Right lobe of liver (tissue), 6 donors: ENCODE data around the gene TSR3. TPM values are rescaled to one million over a fixed set of nuclear protein-coding genes. Genes with fewer than 3 reads are reported as not detected.

Experiments
- ATAC-seq, 4 donors: fragments of 200-7000 bp; cut with Tn5 transposase; one replicate each; pipeline ENCODE4 v1.9.1; 2020; ENCODE audit warnings: mild to moderate bottlenecking in 4 of 4, moderate library complexity in 4 of 4
- DNase-seq, 3 donors: peaks; one replicate each; pipeline ENCODE4 v3.0.0-alpha.2; 2020
- H3K27ac ChIP-seq, 3 donors: fragments of 200-600 bp; one replicate each; pipeline ENCODE4 v1.8.0; 2022
- H3K27me3 ChIP-seq, 2 donors: fragments of 200-600 bp; one replicate each; pipeline ENCODE4 v1.8.0; 2022
- H3K36me3 ChIP-seq, 4 donors: fragments of 200-600 bp; sonication (generic) in 1 of 4; one replicate each; pipeline versions ENCODE4 v1.5.1 to v1.8.0; 2017 to 2022; ENCODE audit warnings: control low read depth in 1 of 4
- H3K4me1 ChIP-seq, 4 donors: fragments of 200-600 bp; sonication (generic) in 1 of 4; one replicate each; pipeline versions ENCODE4 v1.5.1 to v1.8.0; 2017 to 2022; ENCODE audit warnings: control low read depth in 1 of 4
- H3K4me3 ChIP-seq, 3 donors: fragments of 200-600 bp; one replicate each; pipeline ENCODE4 v1.8.0; 2022
- H3K9me3 ChIP-seq, 4 donors: fragments of 200-600 bp; sonication (generic) in 1 of 4; one replicate each; pipeline versions ENCODE4 v1.5.1 to v1.8.0; 2017 to 2022; ENCODE audit warnings: control low read depth in 1 of 4
- CTCF ChIP-seq, 4 donors: fragments of 200-600 bp in 3 of 4; fragments of 450-650 bp in 1 of 4; IDR thresholded peaks; one replicate each; pipeline versions ENCODE4 v1.5.1 to v1.8.0; 2016 to 2022; ENCODE audit warnings: antibody characterized with exemption in 4 of 4, mild to moderate bottlenecking in 2 of 4
- POLR2A ChIP-seq: fragments of 450-650 bp; IDR thresholded peaks from one replicate; pipeline ENCODE4 v1.6.1; 2017; ENCODE audit warnings: antibody characterized with exemption, mild to moderate bottlenecking
- WGBS: methylation state at CpG from one replicate; pipeline ENCODE4 v1.1.6; 2018; ENCODE audit warnings: low coverage, low lambda C conversion rate; ENCODE audit not compliant: insufficient coverage; ENCODE audit errors: missing lambda C conversion rate; 5-methylcytosine and 5-hydroxymethylcytosine counted together
- intact Hi-C, 2 donors: fragments of 100-400 bp; cut with DNase I; formaldehyde crosslinking; loops; one replicate each; pipeline versions ENCODE4 v1.11.2 to v1.14.1; 2022
- total RNA-seq, 6 experiments: library from RNA; depleted of rRNA in 2 of 6; stranded (reverse); fragments of >200 nt in 2 of 6; fragmentation: NEBNext Ultra II Directional in 3 of 6; extraction: Animal tissue kit (Norgen Biotek cat#: 25700) in 3 of 6; gene quantifications; one replicate each; pipeline versions ENCODE4 v1.1.0 to v1.2.4, GENCODE V29; 2016 to 2023
- donor health status: DM: no; HTN: yes; CAD: no.
- donor health status: DM: no; HTN: no; CAD: no.
- donor health status: DM: no; HTN: no; CAD: no.
- donor health status: DM: no; HTN: yes; CAD: no.
- donor health status: DM: no; HTN: yes; CAD: no.

Gene TSR3
- total RNA-seq, 6 experiments from 2014 or later = 20.7 to 66.5 (median 24.5) TPM

- intact Hi-C loops = no loop called here
- no peaks in the 10 kb centered on the region for H3K27me3 ChIP-seq
- H3K4me1 ChIP-seq = peaks cover 0 to 18% (median 6%) of the 10 kb centered on the region in 4 donors
- TF ChIP-seq POLR2A = peak; percentile 37
- TF ChIP-seq CTCF (IDR thresholded peaks at IDR 0.05) = no peak
- no CpG with 5 or more reads among the region's 95 CpGs for WGBS
- H3K4me3 ChIP-seq = peak overlapping the region; percentile 54 to 58 (median 58)
- H3K9me3 ChIP-seq = no peaks in the 10 kb centered on the region
- peak overlapping the region; percentile 36 to 62 (median 52) for H3K27ac ChIP-seq
- DNase-seq (peak in 2 of 3 donors; percentile 69 to 76), ATAC-seq (peak; percentile 69 to 88 (median 77))
- peaks cover 0 to 6% (median 1%) of the 10 kb centered on the region in 4 donors for H3K36me3 ChIP-seq
These were observed 27.8 kb upstream of the TSR3 start for GRCh38 chr16:1379304-1380076.

- Histone ChIP-seq H3K27ac (peak overlapping the region; percentile 36 to 62 (median 52)), H3K4me3 (peak overlapping the region; percentile 54 to 58 (median 58)), H3K9me3 (no peaks in the 10 kb centered on the region), H3K27me3 (no peaks in the 10 kb centered on the region), H3K4me1 (peaks cover 0 to 18% (median 6%) of the 10 kb centered on the region in 4 donors), H3K36me3 (peaks cover 0 to 6% (median 1%) of the 10 kb centered on the region in 4 donors)
- peak; percentile 87 to 95 (median 93) for DNase-seq
- 20% methylated on average over 2 of the region's 31 CpGs for WGBS
- TF ChIP-seq CTCF (IDR thresholded peaks at IDR 0.05) (no peak), POLR2A (no peak)
- ATAC-seq = peak; percentile 86 to 92 (median 89)
- intact Hi-C loops = no loop called here
These were observed 27.2 kb upstream of the TSR3 start for GRCh38 chr16:1378804-1379303.

- TF ChIP-seq POLR2A (no peak), CTCF (IDR thresholded peaks at IDR 0.05) (no peak)
- no peaks in the 10 kb centered on the region for H3K27me3 ChIP-seq
- peak overlapping the region in 2 of 3 donors; percentile 23 to 62 for H3K27ac ChIP-seq
- ATAC-seq = no peak
- H3K9me3 ChIP-seq = no peaks in the 10 kb centered on the region
- peaks cover 0 to 18% (median 6%) of the 10 kb centered on the region in 4 donors for H3K4me1 ChIP-seq
- H3K36me3 ChIP-seq = peaks cover 0 to 4% (median 1%) of the 10 kb centered on the region in 4 donors
- H3K4me3 ChIP-seq = peak overlapping the region; percentile 54 to 58 (median 58)
- DNase-seq = no peak
- intact Hi-C loops = no loop called here
- WGBS = 90% methylated on average over 6 of the region's 25 CpGs
These were observed 26.6 kb upstream of the TSR3 start for GRCh38 chr16:1378087-1378803.

GRCh38 chr16:1377406-1378010 is 25.8 kb upstream of the TSR3 start:
- no peaks in the 10 kb centered on the region for H3K27me3 ChIP-seq
- H3K4me3 ChIP-seq = no peak overlapping the region
- H3K36me3 ChIP-seq = peaks cover 0 to 4% (median 1%) of the 10 kb centered on the region in 4 donors
- ATAC-seq = no peak
- peaks cover 0 to 18% (median 6%) of the 10 kb centered on the region in 4 donors for H3K4me1 ChIP-seq
- no peak for DNase-seq
- TF ChIP-seq POLR2A = no peak
- TF ChIP-seq CTCF (IDR thresholded peaks at IDR 0.05) = no peak
- 96% methylated on average over 7 of the region's 10 CpGs for WGBS
- H3K27ac ChIP-seq = no peak overlapping the region
- no peaks in the 10 kb centered on the region for H3K9me3 ChIP-seq
- intact Hi-C loops = no loop called here
